ENCODE data around the gene RFTN1. TPM values are rescaled to one million over a fixed set of nuclear protein-coding genes. Genes with fewer than 3 reads are reported as not detected.

Gene RFTN1
- total and polyA plus RNA-seq, 4 donors: 4.4 to 20.4 (median 11.9) TPM

- DNase-seq (ENCODE audit: low spot score): no peak
- Histone ChIP-seq H3K4me1 (ENCODE audit: control insufficient read depth in 4 of 4, insufficient read depth in 4 of 4, low read length in 3 of 4) (no peaks in the 10 kb centered on the region), H3K9me3 (ENCODE audit: control insufficient read depth in 4 of 4, low read length in 3 of 4) (no peaks in the 10 kb centered on the region), H3K9ac (ENCODE audit: low read depth in 1 of 2, low read length in 2 of 2) (no peak overlapping the region), H3K27ac (ENCODE audit: low read depth in 1 of 2, low read length in 2 of 2) (no peak overlapping the region), H3K4me3 (ENCODE audit: low read depth in 1 of 3, low read length in 3 of 3) (no peak overlapping the region), H3K27me3 (ENCODE audit: control insufficient read depth in 4 of 4, insufficient read depth in 4 of 4, low read length in 3 of 4) (no peaks in the 10 kb centered on the region), H3K36me3 (ENCODE audit: control insufficient read depth in 4 of 4, insufficient read depth in 3 of 4, low read depth in 1 of 4, low read length in 3 of 4) (peaks cover 0 to 31% (median 11%) of the 10 kb centered on the region in 4 donors)
- 85% methylated on average over 3 of the region's 3 CpGs for WGBS
- TF ChIP-seq HNF4G (IDR thresholded peaks at IDR 0.05) (no peak), GABPA (IDR thresholded peaks at IDR 0.05 in 1 of 2, conservative IDR thresholded peaks at IDR 0.05 in 1 of 2) (no peak), TAF1 (conservative IDR thresholded peaks at IDR 0.05) (no peak), HNF4A (conservative IDR thresholded peaks at IDR 0.05) (no peak), NR2F2 (IDR thresholded peaks at IDR 0.05) (no peak), FOXA2 (IDR thresholded peaks at IDR 0.05) (no peak), CTCF (IDR thresholded peaks at IDR 0.05; ENCODE audit: low read depth, low read length, missing input control) (no peak), YY1 (IDR thresholded peaks at IDR 0.05) (no peak), RAD21 (IDR thresholded peaks at IDR 0.05) (no peak), MAX (IDR thresholded peaks at IDR 0.05) (no peak), ATF3 (IDR thresholded peaks at IDR 0.05) (no peak), EGR1 (IDR thresholded peaks at IDR 0.05; ENCODE audit: low read depth in 2 of 2) (no peak), ZBTB33 (IDR thresholded peaks at IDR 0.05) (no peak), SP1 (IDR thresholded peaks at IDR 0.05) (no peak), FOXA1 (IDR thresholded peaks at IDR 0.05) (no peak)
Measured at GRCh38 chr3:16378415-16378814, 135.1 kb downstream of the RFTN1 start.

- Histone ChIP-seq H3K27ac (ENCODE audit: low read depth in 1 of 2, low read length in 2 of 2) (no peak overlapping the region), H3K9ac (ENCODE audit: low read depth in 1 of 2, low read length in 2 of 2) (no peak overlapping the region), H3K27me3 (ENCODE audit: control insufficient read depth in 4 of 4, insufficient read depth in 4 of 4, low read length in 3 of 4) (no peaks in the 10 kb centered on the region), H3K36me3 (ENCODE audit: control insufficient read depth in 4 of 4, insufficient read depth in 3 of 4, low read depth in 1 of 4, low read length in 3 of 4) (peaks cover 0 to 31% (median 11%) of the 10 kb centered on the region in 4 donors), H3K9me3 (ENCODE audit: control insufficient read depth in 4 of 4, low read length in 3 of 4) (no peaks in the 10 kb centered on the region), H3K4me1 (ENCODE audit: control insufficient read depth in 4 of 4, insufficient read depth in 4 of 4, low read length in 3 of 4) (no peaks in the 10 kb centered on the region), H3K4me3 (ENCODE audit: low read depth in 1 of 3, low read length in 3 of 3) (no peak overlapping the region)
- TF ChIP-seq FOXA2 (IDR thresholded peaks at IDR 0.05) (no peak), NR2F2 (IDR thresholded peaks at IDR 0.05) (no peak), EGR1 (IDR thresholded peaks at IDR 0.05; ENCODE audit: low read depth in 2 of 2) (no peak), MAX (IDR thresholded peaks at IDR 0.05) (no peak), FOXA1 (IDR thresholded peaks at IDR 0.05) (no peak), ZBTB33 (IDR thresholded peaks at IDR 0.05) (no peak), HNF4A (conservative IDR thresholded peaks at IDR 0.05) (no peak), GABPA (IDR thresholded peaks at IDR 0.05 in 1 of 2, conservative IDR thresholded peaks at IDR 0.05 in 1 of 2) (no peak), RAD21 (IDR thresholded peaks at IDR 0.05) (no peak), RXRA (IDR thresholded peaks at IDR 0.05) (no peak), CTCF (IDR thresholded peaks at IDR 0.05; ENCODE audit: low read depth, low read length, missing input control) (no peak)
- DNase-seq (ENCODE audit: low spot score): no peak
- 92% methylated on average over 15 of the region's 15 CpGs for WGBS
Measured at GRCh38 chr3:16377847-16378302, 135.6 kb downstream of the RFTN1 start.

Measured in liver (tissue), 9 donors.